K562 (cell line): ENCODE data around the gene ADM. TPM values are rescaled to one million over a fixed set of nuclear protein-coding genes. Genes with fewer than 3 reads are reported as not detected.

ENCODE experiments used
- ATAC-seq: fragments of 200-7000 bp; cut with Tn5 transposase; 3 replicates; pipeline ENCODE4 v1.9.1; 2020; ENCODE audit warnings: moderate library complexity
- BruUV-seq: library from RNA; stranded (reverse); fragments of 400-500 nt; replicated peaks from 2 replicates; lab custom pipeline; 2021; lab: Mats Ljungman, UMichigan
- CTCF ChIA-PET: fragments of 300-600 bp; formaldehyde crosslinking; extraction: SDS; loops from one replicate; lab custom pipeline; 2021; ENCODE audit warnings: low intra/inter-chr PET ratio; lab: Yijun Ruan, JAX
- POLR2A ChIA-PET: fragments of 300-600, 350-650 bp; sonication (Branson Sonifier 250); formaldehyde crosslinking; extraction: SDS; loops from one replicate; lab custom pipeline; 2021; ENCODE audit warnings: antibody characterized with exemption, inconsistent platforms; lab: Yijun Ruan, JAX
- DNase-seq, 4 experiments: peaks; one replicate each; pipeline versions ENCODE4 v3.0.0 to v3.0.0-alpha.2; 2011 to 2018; ENCODE audit warnings: low spot score in 3 of 4, mixed read lengths in 3 of 4; ENCODE audit errors: extremely low read depth in 1 of 4
- FAIRE-seq: peaks from 2 replicates; lab custom pipeline; 2011; peaks lifted over from hg19 to GRCh38; lab: Jason Lieb, UNC
- H2AFZ ChIP-seq: 2 replicates; pipeline ENCODE4 v1.6.0; 2011; ENCODE audit warnings: low read depth, low read length, control low read depth, inconsistent platforms
- H3K27ac ChIP-seq: fragments of 200-600 bp; 3 replicates; pipeline ENCODE4 v1.8.0; 2011; ENCODE audit warnings: low read depth, mild to moderate bottlenecking, control low read depth, inconsistent platforms, low read length, moderate library complexity, mixed read lengths; ENCODE audit errors: extremely low read depth
- H3K27me3 ChIP-seq, 2 experiments: fragments of 300-600 bp in 1 of 2; 2 replicates in 1 of 2; 3 replicates in 1 of 2; pipeline versions ENCODE4 v1.6.0 to v1.8.0; 2011; ENCODE audit warnings: inconsistent platforms in 2 of 2, low read length in 2 of 2, mild to moderate bottlenecking in 1 of 2, mixed read lengths in 1 of 2, moderate library complexity in 1 of 2; ENCODE audit not compliant: control insufficient read depth in 2 of 2, insufficient read depth in 2 of 2
- H3K36me3 ChIP-seq: fragments of 300-600 bp; 3 replicates; pipeline ENCODE4 v1.8.0; 2011; ENCODE audit warnings: mild to moderate bottlenecking, low read length, inconsistent platforms; ENCODE audit not compliant: control insufficient read depth, insufficient read depth
- H3K4me1 ChIP-seq, 2 experiments: fragments of 200-600 bp in 1 of 2; replicated peaks in 1 of 2; 2 replicates in 1 of 2; 3 replicates in 1 of 2; pipeline versions ENCODE4 v1.5.1 to v1.8.0; 2011; ENCODE audit warnings: inconsistent platforms in 2 of 2, low read length in 2 of 2, mild to moderate bottlenecking in 1 of 2, mixed read lengths in 1 of 2, moderate library complexity in 1 of 2; ENCODE audit not compliant: control insufficient read depth in 2 of 2, insufficient read depth in 2 of 2
- H3K4me2 ChIP-seq: 2 replicates; pipeline ENCODE4 v1.6.1; 2011; ENCODE audit warnings: low read length, control low read depth, inconsistent platforms, mixed read lengths; ENCODE audit not compliant: insufficient read depth
- H3K4me3 ChIP-seq: fragments of 200-600 bp; sonication (generic), shearing (Covaris generic); 2 replicates; pipeline ENCODE4 v1.5.1; 2016; ENCODE audit warnings: control low read depth, inconsistent platforms
- H3K79me2 ChIP-seq: fragments of 200-600 bp; 3 replicates; pipeline ENCODE4 v1.8.0; 2011; ENCODE audit warnings: low read length, inconsistent platforms; ENCODE audit not compliant: control insufficient read depth, insufficient read depth
- H3K9ac ChIP-seq, 2 experiments: 2 replicates each; pipeline versions ENCODE4 v1.6.0 to v1.6.1; 2011; ENCODE audit warnings: low read depth in 2 of 2, low read length in 2 of 2, control low read depth in 1 of 2, inconsistent platforms in 1 of 2, mild to moderate bottlenecking in 1 of 2, mixed read lengths in 1 of 2; ENCODE audit not compliant: insufficient read depth in 1 of 2
- H3K9me1 ChIP-seq: one replicate; pipeline ENCODE4 v1.6.0; 2011; ENCODE audit warnings: inconsistent platforms, mild to moderate bottlenecking, low read length, moderate library complexity; ENCODE audit not compliant: control insufficient read depth, insufficient read depth
- H3K9me3 ChIP-seq: replicated peaks from 2 replicates; pipeline ENCODE4 v1.5.1; 2011; ENCODE audit warnings: low read depth, low read length, inconsistent platforms; ENCODE audit not compliant: control insufficient read depth, insufficient read depth
- H4K20me1 ChIP-seq: replicated peaks from 2 replicates; pipeline ENCODE4 v1.6.1; 2011; ENCODE audit warnings: low read length, inconsistent platforms, mixed read lengths; ENCODE audit not compliant: control insufficient read depth, insufficient read depth
- CBX5 ChIP-seq: IDR thresholded peaks from 2 replicates; pipeline ENCODE4 v1.6.1; 2014; ENCODE audit warnings: low read depth, borderline replicate concordance
- CREB1 ChIP-seq, 2 experiments: sonication (generic) in 1 of 2; formaldehyde crosslinking in 1 of 2; IDR thresholded peaks; 2 replicates each; pipeline versions ENCODE4 v1.6.1 to v1.8.0; 2012 to 2022; ENCODE audit warnings: inconsistent platforms in 1 of 2, mild to moderate bottlenecking in 1 of 2, missing genetic modification reagents in 1 of 2, moderate library complexity in 1 of 2
- DDX20 ChIP-seq: fragments of 450-650 bp; IDR thresholded peaks from 2 replicates; pipeline ENCODE4 v1.6.1; 2016; ENCODE audit warnings: missing genetic modification characterization, low read depth, mild to moderate bottlenecking, missing compliant biosample characterization, moderate library complexity
- KDM5B ChIP-seq: fragments of 200-600 bp; sonication (generic); IDR thresholded peaks from 2 replicates; pipeline ENCODE4 v1.6.1; 2012; ENCODE audit warnings: low read depth, mild to moderate bottlenecking, moderate library complexity, low read length, control low read depth, inconsistent platforms; ENCODE audit not compliant: insufficient replicate concordance
- KLF13 ChIP-seq: fragments of 450-650 bp; IDR thresholded peaks from 2 replicates; pipeline ENCODE4 v1.6.1; 2016; ENCODE audit warnings: missing genetic modification characterization, low read depth, mild to moderate bottlenecking, missing compliant biosample characterization, moderate library complexity, borderline replicate concordance
- NBN ChIP-seq: fragments of 450-650 bp; IDR thresholded peaks from 2 replicates; pipeline ENCODE4 v1.6.1; 2016; ENCODE audit warnings: low read depth, mild to moderate bottlenecking
- PHF8 ChIP-seq: fragments of 200-600 bp; sonication (generic); IDR thresholded peaks from 2 replicates; pipeline ENCODE4 v1.6.1; 2012; ENCODE audit warnings: mixed run types, mild to moderate bottlenecking, inconsistent platforms, low read length, moderate library complexity, borderline replicate concordance
- POLR2G ChIP-seq: fragments of 200-400 bp; formaldehyde crosslinking; IDR thresholded peaks from 2 replicates; pipeline ENCODE4 v1.6.1; 2017; ENCODE audit warnings: low read depth, mild to moderate bottlenecking, antibody characterized with exemption, low read length, moderate library complexity
- RBFOX2 ChIP-seq: fragments of 200-400 bp; formaldehyde crosslinking; IDR thresholded peaks from 2 replicates; pipeline ENCODE4 v1.6.1; 2017; ENCODE audit warnings: low read depth, mild to moderate bottlenecking, low read length, moderate library complexity
- SIN3A ChIP-seq, 2 experiments: fragments of 150-350 bp in 1 of 2; IDR thresholded peaks; 2 replicates each; pipeline ENCODE4 v1.6.1; 2011 to 2016; ENCODE audit warnings: borderline replicate concordance in 2 of 2, low read depth in 2 of 2, low read length in 2 of 2, mild to moderate bottlenecking in 2 of 2, moderate library complexity in 2 of 2; ENCODE audit not compliant: control insufficient read depth in 1 of 2
- ZNF263 ChIP-seq: sonication (generic); formaldehyde crosslinking; IDR thresholded peaks from 2 replicates; pipeline ENCODE4 v1.8.0; 2022; ENCODE audit warnings: mild to moderate bottlenecking, missing genetic modification reagents, borderline replicate concordance
- WGBS: fragments of 100-300 bp; shearing (Covaris generic); methylation state at CpG from one replicate; pipeline ENCODE4 v1.1.6; 2016; ENCODE audit warnings: low coverage, mixed read lengths; ENCODE audit not compliant: insufficient coverage; ENCODE audit errors: missing lambda C conversion rate; 5-methylcytosine and 5-hydroxymethylcytosine counted together
- in situ Hi-C: fragments of 300-500 bp; cut with MboI; formaldehyde crosslinking; loops from 4 replicates; pipeline ENCODE4 v1.15.0; 2018; ENCODE audit warnings: inconsistent platforms, mixed read lengths
- intact Hi-C: fragments of 100-400 bp; cut with micrococcal nuclease; formaldehyde crosslinking; loops from 2 replicates; pipeline ENCODE4 v1.14.2; 2022
- polyA plus RNA-seq, 8 experiments: library from polyadenylated mRNA; depleted of rRNA in 4 of 8; stranded (reverse) in 5 of 8; unstranded in 3 of 8; fragments of >200 nt; fragmentation: Nextera tagmentation in 2 of 8; fragmentation: Illumina TruSeq in 1 of 8; extraction: Ambion mirVana in 2 of 8; extraction: Trizol in 1 of 8; gene quantifications; 2 replicates each; pipeline versions ENCODE4 v1.2.1 to v1.2.3, GENCODE V29; 2011 to 2014; ENCODE audit warnings: inconsistent platforms in 1 of 8, missing spikeins in 1 of 8
- total RNA-seq, 7 experiments: library from RNA; depleted of rRNA in 6 of 7; stranded (reverse); fragments of >200 nt in 6 of 7; fragmentation: Illumina TruSeq in 2 of 7; extraction: Trizol in 2 of 7; gene quantifications; 2 replicates each; pipeline versions ENCODE4 v1.2.1 to v1.2.3, GENCODE V29; 2011 to 2021; ENCODE audit warnings: low replicate concordance in 1 of 7
- TF ChIP-seq, protein P1 (sequence below): fragments of 250-450 bp; sonication (Bioruptor Pico); IDR thresholded peaks from 2 replicates; pipeline ENCODE4 v1.5.0; 2020; ENCODE audit warnings: mild to moderate bottlenecking
- TF ChIP-seq, protein P2 (sequence below), 2 experiments: fragments of 200-800 bp in 1 of 2; sonication (Bioruptor generic) in 1 of 2; sonication (generic) in 1 of 2; formaldehyde crosslinking in 1 of 2; IDR thresholded peaks in 1 of 2; conservative IDR thresholded peaks in 1 of 2; 2 replicates each; pipeline versions ENCODE4 v1.5.0 to v1.6.1; 2016 to 2020; ENCODE audit warnings: missing compliant biosample characterization in 1 of 2, missing genetic modification characterization in 1 of 2, missing genetic modification reagents in 1 of 2

Gene ADM
- total and polyA plus RNA-seq, 9 of the 15 experiments (the other 6 are each of a cell fraction or from before 2014, with no cell fraction given) = 0.23 to 0.49 (median 0.32) TPM; not detected in 6

DNA sequence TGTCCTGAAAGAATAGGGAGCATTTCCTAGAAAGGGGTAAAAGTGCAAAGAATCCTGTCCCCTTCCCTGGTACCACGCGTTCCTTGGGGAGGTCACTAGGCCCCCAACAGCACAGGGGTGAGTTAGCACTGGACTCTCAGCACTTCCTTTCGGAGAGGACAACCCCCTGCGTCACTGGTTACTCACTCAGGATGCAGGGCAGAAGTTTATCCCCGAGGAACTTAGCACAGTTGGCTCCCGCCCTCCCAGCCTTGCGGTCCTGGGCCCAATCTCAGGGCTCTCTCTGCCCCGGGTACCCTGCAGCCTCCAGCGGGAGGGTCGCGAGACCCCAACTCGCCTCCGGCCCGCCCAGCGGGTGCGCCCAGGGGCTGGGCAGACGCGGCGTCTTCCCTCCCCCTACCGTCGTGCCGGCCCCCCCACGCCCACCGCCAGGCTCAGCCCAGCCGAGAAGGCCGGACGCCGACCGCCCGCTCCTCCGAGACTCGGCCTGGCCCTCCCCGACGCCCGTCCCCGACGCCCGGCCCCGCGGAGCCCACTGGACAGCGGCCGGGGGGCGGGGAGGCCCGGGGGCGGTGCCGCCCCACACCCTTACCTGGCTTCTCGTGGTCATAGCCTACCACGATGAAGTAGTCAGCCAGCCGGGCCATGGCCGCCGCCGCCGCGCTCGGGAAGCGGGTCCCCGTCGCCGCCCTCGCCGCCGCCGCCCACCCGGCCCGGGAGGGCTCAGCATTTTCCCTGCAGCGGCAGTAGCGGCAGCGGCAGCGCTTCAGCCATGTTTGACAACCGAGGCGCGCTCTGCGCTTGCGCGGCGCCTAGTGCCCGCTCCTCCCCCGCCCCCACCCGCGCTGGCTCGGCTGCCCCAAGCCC lies 11.2 kb upstream of the ADM start, which contains the start of gene SBF2:
Gene SBF2 (minus strand): TSS at position 797 of the 867 bp plus-strand sequence. CDS start 150 bp downstream, at position 647.
- peak; percentile 90 for ATAC-seq
- H2AFZ ChIP-seq = peak within 1 kb of the TSS; percentile 99
- ChIA-PET CTCF (interaction anchor here (0.7 kb wide), 1 partner anchor 444 kb away, joined by 4 read pairs; no protein-coding TSS in a partner anchor), POLR2A (interaction anchor here (1.1 kb wide), 1 partner anchor 9 kb away, joined by 3 read pairs; no protein-coding TSS in a partner anchor)
- intact Hi-C loops = no loop called here
- peak within 1 kb of the TSS; percentile 96 for H3K4me3 ChIP-seq
- no TSS peak for BruUV-seq
- WGBS = under 1% methylated on average over 20 of the region's 81 CpGs
- H4K20me1 ChIP-seq = no peaks in the 10 kb centered on the region
- in situ Hi-C loops = loop anchor here (10.0 kb wide), 1 partner anchor 1929 kb away; no protein-coding TSS in a partner anchor
- H3K4me2 ChIP-seq = peak within 1 kb of the TSS; percentile 84
- H3K27me3 ChIP-seq = no peaks in the 10 kb centered on the region; a peak in 1 of 5 replicates
- peaks cover 4% of the 10 kb centered on the region; the same call in 1 of the 3 replicates for H3K79me2 ChIP-seq
- no peaks in the 10 kb centered on the region for H3K9me3 ChIP-seq
- peak; percentile 86 to 91 (median 88) for DNase-seq
- H3K9ac ChIP-seq = peak within 1 kb of the TSS; percentile 64 to 93
- peak within 1 kb of the TSS; percentile 68; the same call in 2 of the 3 replicates for H3K27ac ChIP-seq
- peaks cover 10 to 26% of the 10 kb centered on the region in 2 experiments; a peak in 3 of 5 replicates for H3K4me1 ChIP-seq
- FAIRE-seq = peak; percentile 92
- H3K9me1 ChIP-seq = no peaks in the 10 kb centered on the region
- no peaks in the 10 kb centered on the region for H3K36me3 ChIP-seq
- no peak for TF ChIP-seq ZNF263
- TF ChIP-seq PHF8 = peak; percentile 65; the same call in 1 of the 2 replicates
- TF ChIP-seq SIN3A (IDR thresholded peaks at IDR 0.05; ENCODE audit: borderline replicate concordance in 2 of 2, control insufficient read depth in 1 of 2, low read depth in 2 of 2, low read length in 2 of 2) = 0 out of 4 replicates have a peak, but pooled peaks of 1 of the 2 experiments have one; percentile 66
- peak; percentile 38 for TF ChIP-seq KDM5B
- TF ChIP-seq, protein P1, sequence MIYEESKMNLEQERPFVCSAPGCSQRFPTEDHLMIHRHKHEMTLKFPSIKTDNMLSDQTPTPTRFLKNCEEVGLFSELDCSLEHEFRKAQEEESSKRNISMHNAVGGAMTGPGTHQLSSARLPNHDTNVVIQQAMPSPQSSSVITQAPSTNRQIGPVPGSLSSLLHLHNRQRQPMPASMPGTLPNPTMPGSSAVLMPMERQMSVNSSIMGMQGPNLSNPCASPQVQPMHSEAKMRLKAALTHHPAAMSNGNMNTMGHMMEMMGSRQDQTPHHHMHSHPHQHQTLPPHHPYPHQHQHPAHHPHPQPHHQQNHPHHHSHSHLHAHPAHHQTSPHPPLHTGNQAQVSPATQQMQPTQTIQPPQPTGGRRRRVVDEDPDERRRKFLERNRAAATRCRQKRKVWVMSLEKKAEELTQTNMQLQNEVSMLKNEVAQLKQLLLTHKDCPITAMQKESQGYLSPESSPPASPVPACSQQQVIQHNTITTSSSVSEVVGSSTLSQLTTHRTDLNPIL = no peak
- peak; percentile 71 for TF ChIP-seq POLR2G
- TF ChIP-seq, protein P2, sequence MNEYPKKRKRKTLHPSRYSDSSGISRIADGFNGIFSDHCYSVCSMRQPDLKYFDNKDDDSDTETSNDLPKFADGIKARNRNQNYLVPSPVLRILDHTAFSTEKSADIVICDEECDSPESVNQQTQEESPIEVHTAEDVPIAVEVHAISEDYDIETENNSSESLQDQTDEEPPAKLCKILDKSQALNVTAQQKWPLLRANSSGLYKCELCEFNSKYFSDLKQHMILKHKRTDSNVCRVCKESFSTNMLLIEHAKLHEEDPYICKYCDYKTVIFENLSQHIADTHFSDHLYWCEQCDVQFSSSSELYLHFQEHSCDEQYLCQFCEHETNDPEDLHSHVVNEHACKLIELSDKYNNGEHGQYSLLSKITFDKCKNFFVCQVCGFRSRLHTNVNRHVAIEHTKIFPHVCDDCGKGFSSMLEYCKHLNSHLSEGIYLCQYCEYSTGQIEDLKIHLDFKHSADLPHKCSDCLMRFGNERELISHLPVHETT (CRISPR knock-in tag; conservative IDR thresholded peaks at IDR 0.05 in 1 of 2, IDR thresholded peaks at IDR 0.05 in 1 of 2) = peak in 1 of 2 experiments; percentile 56; a peak in 1 of 4 replicates
- TF ChIP-seq NBN = 0 out of 2 replicates have a peak, but pooled peaks have one; percentile 17
- peak; percentile 69 for TF ChIP-seq RBFOX2
- no peak for TF ChIP-seq KLF13 (tag)
- TF ChIP-seq DDX20 (tag) = no peak
- no peak for TF ChIP-seq CBX5
- TF ChIP-seq CREB1 (IDR thresholded peaks at IDR 0.05) = peak; percentile 60; the same call in 1 of the 2 replicates
- TF ChIP-seq CREB1 (CRISPR knock-in tag; IDR thresholded peaks at IDR 0.05) = peak; percentile 16; the same call in 1 of the 2 replicates
